GM19099 (cell line): Measurements from ENCODE around the gene UVSSA.

ENCODE experiments used
- POLR2A ChIP-seq: IDR thresholded peaks from 3 replicates; pipeline ENCODE4 v1.6.1; 2011; ENCODE audit warnings: low read depth; ENCODE audit not compliant: insufficient read length; ENCODE audit errors: extremely low read depth

Gene UVSSA

GRCh38 chr4:1382776-1383727 lies 36.0 kb downstream of the UVSSA start:
- TF ChIP-seq POLR2A = no peak

GRCh38 chr4:1383728-1384591 lies 37.0 kb downstream of the UVSSA start:
- TF ChIP-seq POLR2A = no peak

- no peak for TF ChIP-seq POLR2A
Observed at GRCh38 chr4:1384675-1385372, 37.8 kb downstream of the UVSSA start.

GRCh38 chr4:1385373-1386340 lies 38.6 kb downstream of the UVSSA start:
- no peak for TF ChIP-seq POLR2A

GRCh38 chr4:1393866-1394265 lies 46.9 kb downstream of the UVSSA start:
- no peak for TF ChIP-seq POLR2A

GRCh38 chr4:1395941-1396805 lies 49.2 kb downstream of the UVSSA start:
- no peak for TF ChIP-seq POLR2A

GRCh38 chr4:1396806-1397455 lies 49.9 kb downstream of the UVSSA start:
- no peak for TF ChIP-seq POLR2A

GRCh38 chr4:1398681-1399507 lies 51.9 kb downstream of the UVSSA start:
- no peak for TF ChIP-seq POLR2A

GRCh38 chr4:1399508-1400190 lies 52.6 kb downstream of the UVSSA start:
- TF ChIP-seq POLR2A = no peak

- TF ChIP-seq POLR2A = no peak
Observed at GRCh38 chr4:1400191-1400805, 53.3 kb downstream of the UVSSA start.

GRCh38 chr4:1400831-1401408 lies 53.9 kb downstream of the UVSSA start:
- no peak for TF ChIP-seq POLR2A
